ENCODE measurements around the gene GJD3. TPM values are rescaled to one million over a fixed set of nuclear protein-coding genes. Genes with fewer than 3 reads are reported as not detected.
A peak's percentile ranks its signal among the peaks of the same experiment; 100 is the strongest.
"Not testable (repeated sequence)": the region's sequence is repeated elsewhere in the genome, so short reads cannot be mapped to it uniquely, and the experiment has no call there.

The GJD3 gene
- total and polyA plus RNA-seq, 3 donors from 2014 or later: 2.1 to 2.6 TPM; not detected in 1

- TF ChIP-seq POLR2A (IDR thresholded peaks at IDR 0.05) (no peak), CTCF (IDR thresholded peaks at IDR 0.05) (no peak)
- intact Hi-C loops (cut with DNase I; ENCODE audit: low total_unique reads): no loop called here
- no peak overlapping the region for H3K27ac ChIP-seq
- H3K27me3 ChIP-seq: no peaks in the 10 kb centered on the region
- no peaks in the 10 kb centered on the region for H3K9me3 ChIP-seq
- H3K4me3 ChIP-seq: no peak overlapping the region
- WGBS, 2 donors: 89 to 91% methylated on average over 4 of the region's 4 CpGs
- DNase-seq: no peak
- no peaks in the 10 kb centered on the region for H3K4me1 ChIP-seq
- H3K36me3 ChIP-seq (ENCODE audit: low read depth, missing control alignments): no peaks in the 10 kb centered on the region
Measured at GRCh38 chr17:40382251-40382650, 17.7 kb upstream of the GJD3 start.

GRCh38 chr17:40378966-40379365, 14.4 kb upstream of the GJD3 start:
- no peaks in the 10 kb centered on the region for H3K36me3 ChIP-seq (ENCODE audit: low read depth, missing control alignments)
- no peak for DNase-seq
- no peaks in the 10 kb centered on the region for H3K27me3 ChIP-seq
- no peaks in the 10 kb centered on the region for H3K9me3 ChIP-seq
- intact Hi-C loops (cut with DNase I; ENCODE audit: low total_unique reads): no loop called here
- WGBS, 2 donors: 68 to 73% methylated on average over 7 of the region's 7 CpGs
- no peak for TF ChIP-seq CTCF (IDR thresholded peaks at IDR 0.05)
- TF ChIP-seq POLR2A (IDR thresholded peaks at IDR 0.05): no peak
- no peak overlapping the region for H3K27ac ChIP-seq
- no peak overlapping the region for H3K4me3 ChIP-seq
- H3K4me1 ChIP-seq: no peaks in the 10 kb centered on the region

- no peak overlapping the region for H3K4me3 ChIP-seq
- intact Hi-C loops (cut with DNase I; ENCODE audit: low total_unique reads): no loop called here
- H3K36me3 ChIP-seq (ENCODE audit: low read depth, missing control alignments): no peaks in the 10 kb centered on the region
- 74 to 81% methylated on average over 13 of the region's 13 CpGs for WGBS, 2 donors
- no peaks in the 10 kb centered on the region for H3K4me1 ChIP-seq
- DNase-seq: no peak
- no peaks in the 10 kb centered on the region for H3K27me3 ChIP-seq
- TF ChIP-seq CTCF (IDR thresholded peaks at IDR 0.05) (no peak), POLR2A (IDR thresholded peaks at IDR 0.05) (no peak)
- H3K27ac ChIP-seq: no peak overlapping the region
- H3K9me3 ChIP-seq: no peaks in the 10 kb centered on the region
Measured at GRCh38 chr17:40377832-40378231, 13.3 kb upstream of the GJD3 start.

GRCh38 chr17:40376541-40376940, 12.0 kb upstream of the GJD3 start:
- H3K9me3 ChIP-seq; intact Hi-C loops (cut with DNase I; ENCODE audit: low total_unique reads); H3K27ac ChIP-seq; H3K4me1 ChIP-seq; H3K27me3 ChIP-seq; H3K36me3 ChIP-seq (ENCODE audit: low read depth, missing control alignments): not testable (repeated sequence)
- H3K4me3 ChIP-seq: peak overlapping the region in 1 of 2 donors; percentile 36
- 60 to 66% methylated on average over 5 to 6 of the region's 6 CpGs for WGBS, 2 donors
- peak; percentile 81 for DNase-seq

- intact Hi-C loops (cut with DNase I; ENCODE audit: low total_unique reads); DNase-seq; H3K36me3 ChIP-seq (ENCODE audit: low read depth, missing control alignments); H3K27ac ChIP-seq; H3K9me3 ChIP-seq; H3K27me3 ChIP-seq; H3K4me1 ChIP-seq: not testable (repeated sequence)
- peak overlapping the region in 1 of 2 donors; percentile 36 for H3K4me3 ChIP-seq
- WGBS, 2 donors: 42 to 74% methylated on average over 10 to 21 of the region's 21 CpGs
Measured at GRCh38 chr17:40375786-40376185, 11.2 kb upstream of the GJD3 start.

GRCh38 chr17:40374821-40375498, 10.4 kb upstream of the GJD3 start:
- peak; percentile 13 for DNase-seq
- Histone ChIP-seq H3K4me3 (peak overlapping the region in 1 of 2 donors; percentile 36), H3K27me3 (no peaks in the 10 kb centered on the region), H3K36me3 (ENCODE audit: low read depth, missing control alignments) (no peaks in the 10 kb centered on the region), H3K27ac (no peak overlapping the region), H3K9me3 (no peaks in the 10 kb centered on the region), H3K4me1 (no peaks in the 10 kb centered on the region)
- TF ChIP-seq CTCF (IDR thresholded peaks at IDR 0.05): no peak
- no peak for TF ChIP-seq POLR2A (IDR thresholded peaks at IDR 0.05)
- 69 to 71% methylated on average over 14 of the region's 14 CpGs for WGBS, 2 donors
- intact Hi-C loops (cut with DNase I; ENCODE audit: low total_unique reads): no loop called here
